HG03108 (cell line): Measurements from ENCODE around the gene KCNQ5.
"Not testable (repeated sequence)": the region's sequence is repeated elsewhere in the genome, so short reads cannot be mapped to it uniquely, and the experiment has no call there.

Experiments
- ATAC-seq: cut with Tn5 transposase; IDR thresholded peaks from one replicate; pipeline ENCODE4 v1.9.1; 2021; ENCODE audit warnings: moderate library complexity; ENCODE audit not compliant: unreplicated experiment

Gene KCNQ5

DNA sequence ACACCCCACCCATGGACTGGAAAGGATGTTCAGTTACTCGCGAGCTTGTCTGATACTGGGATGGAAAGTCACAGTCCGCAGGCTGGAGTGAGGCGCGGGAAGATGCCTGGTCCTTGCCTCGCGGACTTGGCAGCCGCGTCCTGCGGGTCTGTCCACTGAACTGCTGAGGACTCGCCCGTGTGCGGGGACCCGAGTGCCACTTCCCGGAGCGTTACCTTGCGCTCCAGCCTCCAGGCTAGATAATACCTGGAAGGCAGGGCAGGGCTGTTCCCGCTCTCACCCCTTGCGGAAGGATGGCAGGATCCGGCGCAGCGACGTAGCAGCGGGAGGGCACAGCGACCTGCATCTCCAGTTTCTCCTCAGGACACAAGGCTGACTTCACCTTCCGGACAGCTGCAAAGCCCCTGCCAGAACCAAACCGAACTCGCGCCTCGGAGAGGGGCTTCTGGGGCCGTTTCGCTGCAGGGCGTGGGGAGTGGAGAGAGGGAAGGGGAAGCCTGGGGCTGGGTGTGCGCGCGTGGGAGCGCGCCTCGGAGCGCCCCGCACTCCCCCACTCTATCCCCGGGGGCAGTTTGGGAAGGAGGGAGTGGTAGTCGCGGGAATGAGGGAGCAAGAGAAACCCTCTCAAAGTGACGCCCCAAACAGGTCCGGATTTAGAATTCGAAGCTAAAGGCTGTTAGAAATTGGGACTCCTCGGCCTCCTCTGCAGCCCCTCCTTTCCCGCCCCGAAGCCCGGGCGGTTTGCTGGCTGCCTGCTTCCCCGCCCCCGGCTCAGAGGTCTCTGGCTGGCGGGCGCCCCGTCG lies at the start of gene KCNQ5:
Gene KCNQ5, plus strand, starts transcription at position 774 of the 803 bp plus-strand sequence.
- ATAC-seq, result no peak

DNA sequence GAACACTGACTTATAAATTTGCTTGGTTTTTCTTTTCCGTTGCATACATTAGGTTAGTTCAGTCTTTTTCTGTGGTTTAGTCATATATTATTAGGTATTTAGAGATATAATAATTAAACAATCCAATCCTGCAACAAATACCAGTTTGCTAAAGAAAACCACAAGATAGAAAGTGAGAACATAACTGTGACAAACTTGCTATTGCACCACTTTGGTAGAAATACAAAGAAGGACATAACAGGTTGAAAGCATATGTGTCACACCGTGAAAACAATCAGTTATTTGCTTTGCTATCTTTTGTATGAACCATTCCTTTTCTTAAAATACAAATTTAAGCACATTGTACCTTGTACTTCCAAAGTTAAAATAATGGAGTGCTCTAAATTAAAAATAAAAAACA lies 42.0 kb upstream of the KCNQ5 start:
- ATAC-seq, result peak; percentile 87

DNA sequence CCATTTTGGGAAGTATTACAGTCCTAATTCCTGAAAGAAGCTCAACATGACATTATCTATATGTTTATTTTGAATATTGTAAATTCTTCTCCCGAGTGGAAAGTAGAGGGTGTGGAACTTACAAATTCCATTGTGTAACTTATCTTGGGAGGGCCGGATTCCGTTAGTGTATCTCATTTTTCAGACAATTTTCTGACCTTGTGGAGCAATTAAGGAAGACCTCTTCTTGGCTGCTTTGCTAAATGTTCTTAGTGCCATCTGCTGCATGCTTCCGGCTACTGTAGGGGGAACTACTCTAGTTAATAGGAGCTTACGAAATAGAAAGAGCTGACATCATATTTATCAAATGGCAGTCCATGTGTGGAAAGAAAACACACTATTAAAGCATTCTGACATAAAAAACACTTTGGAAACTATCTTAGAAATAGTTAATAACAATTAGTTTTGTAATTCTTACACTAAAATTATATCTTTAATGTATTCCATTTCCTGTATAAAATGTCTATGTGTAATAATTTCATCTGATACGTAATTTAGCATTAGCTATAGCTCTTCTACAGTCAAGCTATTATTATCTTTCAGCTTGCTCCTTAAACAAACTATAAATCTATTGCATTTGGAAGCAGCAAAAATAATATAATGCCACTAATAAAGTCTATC lies 41.5 kb upstream of the KCNQ5 start:
- ATAC-seq, result peak; percentile 84

DNA sequence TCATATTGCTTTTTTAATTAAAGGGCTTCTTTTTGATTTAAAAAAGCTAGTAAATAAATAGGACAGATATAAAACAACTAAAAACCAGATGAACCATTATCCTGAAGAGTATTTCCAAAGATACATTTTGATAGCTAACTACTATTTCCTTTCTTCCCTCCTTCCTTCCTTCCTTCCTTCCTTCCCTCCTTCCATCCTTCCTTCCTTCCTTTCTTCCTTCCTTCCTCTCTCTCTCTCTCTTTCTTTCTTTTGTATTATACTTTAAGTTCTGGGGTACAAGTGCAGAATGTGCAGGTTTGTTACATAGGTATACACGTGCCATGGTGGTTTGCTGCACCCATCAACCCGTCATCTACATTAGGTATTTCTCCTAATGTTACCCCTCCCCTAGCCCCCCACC lies 40.9 kb upstream of the KCNQ5 start:
- ATAC-seq, result not testable (repeated sequence)

DNA sequence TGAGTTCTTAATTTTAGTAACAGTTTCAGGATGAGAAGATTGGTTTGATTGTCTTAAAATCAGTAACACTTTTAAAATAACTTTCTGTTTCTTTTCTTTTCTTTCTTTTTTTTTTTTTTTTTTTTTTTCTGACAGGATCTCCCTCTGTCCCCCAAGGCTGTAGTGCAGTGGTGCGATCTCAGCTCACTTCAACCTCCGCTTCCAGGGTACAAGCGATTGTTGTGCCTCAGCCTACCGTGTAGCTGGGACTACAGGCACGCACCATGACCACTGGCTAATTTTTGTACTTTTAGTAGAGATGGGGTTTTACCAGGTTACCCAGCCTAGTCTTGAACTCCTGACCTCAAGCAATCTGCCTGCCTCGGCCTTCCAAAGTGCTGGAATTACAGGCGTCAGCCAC lies 33.7 kb upstream of the KCNQ5 start:
- no peak for ATAC-seq

DNA sequence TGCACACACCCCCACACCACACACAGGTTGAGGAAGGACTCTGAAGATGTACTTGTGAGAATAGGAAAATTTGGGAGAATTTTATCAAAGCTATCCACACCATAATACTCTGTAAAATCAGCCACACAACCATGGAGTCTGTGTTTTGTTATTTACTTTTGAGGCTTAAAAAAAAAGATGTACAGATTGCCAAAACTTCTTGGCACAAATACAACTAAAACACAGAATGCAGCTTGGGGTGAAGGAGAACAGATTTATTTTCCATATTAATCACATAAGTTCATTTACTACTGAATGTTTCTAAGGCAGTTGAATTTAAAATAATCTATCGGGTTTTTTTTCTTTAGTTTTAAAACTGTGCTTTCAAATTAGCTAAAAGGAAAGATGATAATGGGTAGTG lies 32.8 kb upstream of the KCNQ5 start:
- ATAC-seq, result no peak

DNA sequence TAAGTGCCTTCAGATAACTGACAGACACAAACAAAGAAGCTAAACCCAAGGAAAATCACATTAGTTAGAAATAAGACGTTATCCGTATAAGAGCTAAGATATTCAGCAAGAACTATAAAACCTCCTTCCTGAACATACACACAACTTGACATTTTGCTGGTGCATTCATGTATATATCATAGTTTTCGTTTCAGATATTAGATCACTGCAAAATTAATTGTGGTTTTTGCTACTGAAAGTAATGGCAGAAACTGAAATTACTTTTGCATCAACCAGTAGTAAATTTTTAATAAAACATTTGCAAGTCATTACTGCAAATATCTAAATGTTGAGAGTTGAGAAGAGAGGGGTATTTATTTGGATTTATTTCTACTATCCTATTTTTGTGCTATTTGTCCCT lies 26.1 kb upstream of the KCNQ5 start:
- ATAC-seq, result peak; percentile 76

DNA sequence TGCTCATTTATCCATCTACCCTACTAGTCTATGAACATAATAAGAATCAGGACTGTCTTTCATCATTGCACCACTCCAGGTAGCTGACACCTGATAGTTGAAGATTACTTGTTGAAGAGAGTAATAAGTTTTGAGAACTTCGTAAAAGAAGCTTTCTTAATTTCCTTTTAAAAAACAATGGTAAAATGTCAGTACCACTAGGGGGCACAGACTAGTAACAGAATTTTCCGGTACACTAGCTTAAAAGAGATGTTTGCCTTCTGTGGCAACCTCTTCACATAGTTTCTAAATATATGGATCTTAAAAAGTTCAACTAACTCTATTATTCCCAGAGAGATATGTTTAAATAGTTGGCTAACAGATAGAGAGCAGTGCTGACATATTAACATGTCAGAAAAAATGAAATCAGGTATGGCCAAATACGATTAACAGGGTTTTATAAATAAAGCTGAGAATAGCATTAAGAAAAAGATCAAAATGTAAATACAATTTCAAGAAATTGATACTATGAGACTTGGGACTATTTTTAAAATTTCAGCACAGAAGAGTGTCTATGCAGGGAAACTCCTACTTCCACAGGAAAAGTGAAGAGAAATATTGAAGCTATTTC lies 5.4 kb upstream of the KCNQ5 start:
- no peak for ATAC-seq

DNA sequence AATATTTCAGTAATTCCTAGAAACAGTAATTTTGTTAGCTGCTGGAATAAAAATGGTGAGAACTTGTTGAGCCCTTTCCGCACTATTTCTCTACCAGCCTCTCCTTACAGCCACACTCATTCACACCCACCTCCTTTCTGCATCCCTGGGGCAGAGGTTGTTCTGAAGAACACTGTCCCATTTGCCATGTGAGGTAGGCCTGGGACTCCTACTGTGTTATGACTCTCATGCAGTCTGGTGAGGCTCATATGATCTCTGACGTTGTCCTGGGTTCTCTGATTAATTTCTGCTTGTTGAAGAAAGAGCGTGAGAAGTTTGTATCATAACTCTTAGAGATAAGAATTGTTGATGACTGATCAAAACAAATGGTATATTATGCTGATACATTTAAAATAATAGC lies 4.1 kb upstream of the KCNQ5 start:
- no peak for ATAC-seq

DNA sequence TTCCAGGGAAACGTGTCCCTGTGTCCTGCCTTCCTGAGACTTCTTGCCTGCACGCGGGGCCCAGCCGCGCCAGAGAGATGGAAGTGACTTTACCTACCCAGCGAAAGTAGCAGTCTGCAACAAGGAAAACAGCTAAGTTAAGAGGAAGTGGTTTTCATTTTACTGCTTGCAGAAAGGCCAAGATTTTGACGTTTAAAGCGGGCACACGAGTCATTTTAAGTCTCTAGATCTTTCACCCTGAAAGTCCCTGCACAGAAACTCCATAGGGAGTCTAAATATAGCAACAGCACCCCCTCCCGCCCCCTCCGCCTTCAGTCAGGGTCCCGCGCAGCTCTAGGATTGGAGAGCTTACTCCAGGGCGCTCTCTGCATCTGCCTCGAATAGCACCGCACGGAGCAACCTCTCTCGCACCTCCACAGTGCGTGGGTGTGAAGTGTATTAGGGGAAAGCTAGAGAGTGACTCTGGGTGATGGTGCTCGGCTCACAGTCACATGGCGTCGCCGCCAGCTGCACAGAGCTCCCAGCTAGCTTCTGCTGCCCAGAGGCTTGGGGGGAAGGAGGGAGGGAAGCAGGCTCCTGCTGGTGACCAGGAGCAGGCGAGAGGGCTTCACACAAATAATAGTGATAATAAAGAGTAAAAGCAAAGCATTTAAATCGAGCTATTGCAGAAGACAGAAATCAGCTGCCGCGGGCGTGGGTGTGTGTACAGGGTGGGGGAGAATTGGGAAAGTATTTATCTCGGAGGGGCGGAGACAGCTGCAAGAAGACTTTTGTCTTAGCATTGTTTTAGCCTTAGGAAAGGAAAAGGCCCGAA lies 1.8 kb upstream of the KCNQ5 start:
- ATAC-seq, result peak; percentile 56

DNA sequence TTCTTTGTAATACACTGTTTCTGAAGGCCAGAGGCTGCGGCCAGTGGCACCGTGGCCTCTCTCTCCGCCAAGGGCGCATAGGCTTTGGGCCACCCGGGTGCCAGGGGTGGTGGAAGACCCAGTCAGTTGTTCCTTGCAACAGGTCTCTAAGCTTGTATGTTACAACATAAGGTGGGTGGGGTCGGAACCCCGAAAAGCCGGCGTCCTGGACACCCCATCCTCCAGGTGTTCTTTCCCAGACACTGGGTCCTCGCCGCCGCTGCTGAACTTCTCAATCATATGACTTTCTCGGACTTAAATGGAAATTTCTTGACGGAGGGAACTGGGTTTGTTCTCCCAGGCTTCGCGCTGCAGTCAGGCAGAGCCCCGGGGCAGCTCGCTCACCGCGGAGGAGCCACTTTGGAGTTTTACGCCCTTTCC lies 983 bp upstream of the KCNQ5 start:
- ATAC-seq, result no peak

DNA sequence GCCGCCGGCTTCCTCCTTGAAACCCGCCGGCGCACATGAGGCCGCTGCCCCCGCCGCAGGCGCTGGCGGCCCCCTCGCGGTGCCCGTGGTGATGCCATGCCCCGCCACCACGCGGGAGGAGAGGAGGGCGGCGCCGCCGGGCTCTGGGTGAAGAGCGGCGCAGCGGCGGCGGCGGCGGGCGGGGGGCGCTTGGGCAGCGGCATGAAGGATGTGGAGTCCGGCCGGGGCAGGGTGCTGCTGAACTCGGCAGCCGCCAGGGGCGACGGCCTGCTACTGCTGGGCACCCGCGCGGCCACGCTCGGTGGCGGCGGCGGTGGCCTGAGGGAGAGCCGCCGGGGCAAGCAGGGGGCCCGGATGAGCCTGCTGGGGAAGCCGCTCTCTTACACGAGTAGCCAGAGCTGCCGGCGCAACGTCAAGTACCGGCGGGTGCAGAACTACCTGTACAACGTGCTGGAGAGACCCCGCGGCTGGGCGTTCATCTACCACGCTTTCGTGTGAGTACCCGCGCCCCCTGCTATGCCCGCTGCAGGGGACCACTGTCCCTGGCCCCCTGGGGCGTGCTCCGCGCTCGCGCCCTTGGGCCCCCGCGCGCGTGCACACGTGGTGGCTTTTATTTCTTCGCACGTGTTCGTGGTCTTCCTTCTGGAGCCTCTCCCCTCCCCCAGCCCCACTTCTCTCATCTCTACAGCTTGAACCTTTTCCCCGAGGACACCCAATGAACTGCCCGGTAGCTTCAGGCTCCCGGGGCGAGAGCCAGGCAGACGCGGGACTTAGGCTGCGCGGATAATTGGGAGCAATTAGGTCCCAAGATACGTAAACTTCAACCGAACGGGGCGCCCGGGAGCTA lies 453 bp downstream of the KCNQ5 start:
- ATAC-seq, result peak; percentile 18

DNA sequence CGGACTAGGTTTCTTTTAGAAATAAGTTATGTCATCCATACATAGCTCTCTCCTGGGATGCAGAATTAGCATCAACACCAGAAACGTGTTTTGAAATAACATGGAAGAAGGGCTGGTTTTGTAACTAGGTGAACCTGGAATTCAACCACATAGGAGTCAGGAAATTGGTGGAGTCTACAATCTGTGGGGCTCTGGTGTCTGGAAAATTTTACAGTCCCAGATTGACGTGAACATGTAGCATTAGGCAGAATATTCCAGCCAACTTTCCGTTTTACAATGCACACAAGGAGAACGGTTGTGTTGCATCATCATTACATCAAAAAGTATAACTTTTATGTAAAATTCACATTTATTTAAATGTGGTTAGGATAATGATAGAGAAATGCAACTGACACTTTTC lies 1.9 kb downstream of the KCNQ5 start:
- ATAC-seq, result no peak

DNA sequence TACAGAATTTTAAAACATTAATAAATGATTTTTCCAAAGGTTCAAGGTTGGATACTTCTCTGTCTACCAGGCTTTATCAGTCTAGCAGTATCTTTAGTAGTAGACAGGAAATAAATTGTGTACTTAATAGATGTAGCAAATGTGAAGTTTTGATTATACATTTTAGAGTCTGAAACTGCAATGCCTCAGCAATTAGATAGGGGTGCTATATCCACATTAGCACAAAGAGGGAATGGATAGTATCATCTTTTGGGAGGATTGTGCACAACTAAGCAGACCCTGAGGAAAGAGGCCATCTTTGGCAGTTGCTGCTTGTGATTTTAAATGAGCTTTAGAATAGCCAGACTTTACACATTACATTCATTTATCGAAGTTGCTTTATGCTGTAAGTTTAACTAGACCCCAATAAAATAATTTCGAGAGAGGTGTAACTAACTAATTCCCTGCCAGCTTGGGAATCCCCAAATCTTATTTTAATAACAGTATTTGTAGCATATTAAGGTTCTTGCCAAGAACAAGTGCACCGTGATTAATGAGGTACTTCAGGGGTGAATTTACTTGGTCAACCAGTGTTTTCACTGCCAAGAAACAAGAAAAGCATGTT lies 2.8 kb downstream of the KCNQ5 start:
- no peak for ATAC-seq

DNA sequence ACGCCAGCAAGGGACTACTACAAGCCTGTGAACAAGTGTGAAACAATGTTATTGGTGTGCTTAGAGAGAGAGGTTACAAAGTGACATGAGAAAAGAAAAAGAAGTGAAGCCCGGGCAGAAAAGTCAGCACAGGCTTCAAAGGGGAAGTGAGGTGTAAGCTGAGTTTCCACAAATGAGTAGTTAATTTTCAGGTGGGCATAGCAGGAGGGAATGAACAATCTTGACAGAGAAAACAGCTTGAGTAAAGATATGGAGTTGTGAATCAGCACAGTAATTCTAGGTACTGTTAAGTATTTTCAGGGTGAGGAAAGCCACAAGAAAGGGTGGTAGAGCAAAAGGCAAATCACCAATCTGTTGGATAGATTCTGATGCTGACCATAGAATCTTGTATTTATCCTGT lies 4.3 kb downstream of the KCNQ5 start:
- ATAC-seq, result peak; percentile 33

DNA sequence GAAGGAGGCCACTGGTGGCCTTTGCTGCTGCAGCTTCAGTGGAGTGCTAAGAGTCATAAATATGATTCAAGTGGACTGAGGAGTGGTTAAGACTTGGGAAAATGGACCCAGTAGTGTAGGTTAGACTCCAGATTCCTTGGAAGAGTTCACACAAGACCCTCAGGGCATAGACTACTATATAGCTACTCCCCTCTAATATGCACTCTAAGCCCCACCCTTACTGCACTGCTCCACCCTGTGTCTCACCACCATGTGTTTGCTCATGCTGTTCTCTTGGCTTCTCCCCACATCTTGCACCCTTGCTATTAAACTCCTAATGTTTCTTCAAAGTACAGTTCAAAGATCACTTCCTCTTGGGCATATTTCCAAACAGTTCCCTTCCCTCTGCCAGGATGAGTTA lies 5.7 kb downstream of the KCNQ5 start:
- no peak for ATAC-seq

DNA sequence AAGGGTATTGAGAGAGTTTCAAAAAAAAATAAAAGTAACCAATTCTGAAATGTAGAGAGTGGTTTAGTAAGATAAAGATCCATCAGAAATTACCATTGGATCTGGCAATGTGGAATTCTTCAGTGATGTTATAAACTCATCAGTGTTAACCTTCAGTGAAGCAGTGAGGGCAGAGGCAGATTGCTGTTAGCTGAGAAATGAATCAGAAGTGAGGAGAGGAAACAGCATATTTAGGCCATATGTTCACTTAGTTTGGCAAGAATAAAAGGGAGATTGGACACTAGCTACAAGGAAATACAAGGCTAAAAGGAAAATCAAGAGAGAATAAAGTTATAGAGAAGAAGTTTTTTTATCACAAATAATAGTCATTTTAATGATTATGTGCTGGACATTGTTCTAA lies 9.6 kb downstream of the KCNQ5 start:
- ATAC-seq, result no peak

DNA sequence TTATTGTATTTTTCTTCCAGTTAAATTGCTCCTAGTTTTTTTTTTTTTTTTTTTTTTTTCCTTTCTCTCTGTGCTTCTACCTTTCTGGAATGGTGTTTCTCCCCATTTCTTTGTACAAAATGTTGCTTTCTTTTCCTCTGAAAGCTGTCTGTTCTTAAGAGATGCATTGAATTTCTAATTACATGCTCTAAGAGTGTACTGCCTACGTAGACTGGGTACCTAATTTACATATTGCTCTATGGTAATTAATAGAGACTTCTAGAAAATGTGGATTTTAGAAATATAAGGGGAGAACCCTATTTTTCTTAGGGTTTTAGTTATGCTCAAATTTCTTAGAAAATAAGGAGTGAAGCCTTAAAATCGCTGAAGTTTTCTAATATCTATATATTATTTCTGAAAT lies 13.8 kb downstream of the KCNQ5 start:
- ATAC-seq, result no peak

DNA sequence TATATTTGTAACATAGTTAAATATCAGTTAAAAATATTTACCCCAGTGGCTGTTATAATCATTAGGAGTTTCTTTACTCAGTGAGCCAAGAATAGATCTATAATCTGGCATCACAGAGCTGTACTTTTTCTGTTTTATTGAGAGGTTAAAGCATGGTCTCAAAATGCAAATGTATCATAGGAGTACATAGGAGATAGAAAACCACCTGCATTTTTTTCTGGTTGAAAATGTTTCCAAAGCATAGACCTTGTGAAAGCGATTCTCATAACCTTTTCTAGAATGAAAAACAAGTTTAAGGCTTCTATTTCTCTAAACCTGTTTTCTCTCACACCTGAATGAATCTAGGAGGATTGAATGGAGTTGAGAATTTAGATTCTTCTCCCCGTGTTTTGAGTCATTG lies 14.4 kb downstream of the KCNQ5 start:
- peak; percentile 95 for ATAC-seq

DNA sequence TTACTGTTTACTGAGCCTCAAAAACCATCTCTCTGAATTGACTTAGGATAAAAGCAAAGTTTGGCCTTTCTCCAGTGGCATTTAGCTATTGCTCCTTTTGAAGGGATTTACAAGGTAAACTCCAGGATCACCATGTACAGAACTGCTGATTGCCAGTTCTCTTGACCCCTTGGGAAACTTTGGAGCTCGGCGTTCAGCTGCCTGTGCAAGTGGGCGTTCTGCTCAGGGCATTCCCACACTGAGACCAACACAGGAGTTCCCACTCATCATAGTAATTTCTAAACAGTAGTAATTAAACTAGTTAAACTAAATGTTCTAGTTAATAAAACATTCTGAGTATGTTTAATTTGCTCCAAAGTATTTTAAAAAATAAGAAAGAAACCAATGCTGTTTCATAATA lies 14.9 kb downstream of the KCNQ5 start:
- no peak for ATAC-seq
